Measurements from ENCODE around the gene DOCK1. TPM values are rescaled to one million over a fixed set of nuclear protein-coding genes. Genes with fewer than 3 reads are reported as not detected.

The DOCK1 gene
- total and polyA plus RNA-seq, 7 experiments from 2014 or later, result 0.11 to 1.2 (median 0.34) TPM; not detected in 2

DNA sequence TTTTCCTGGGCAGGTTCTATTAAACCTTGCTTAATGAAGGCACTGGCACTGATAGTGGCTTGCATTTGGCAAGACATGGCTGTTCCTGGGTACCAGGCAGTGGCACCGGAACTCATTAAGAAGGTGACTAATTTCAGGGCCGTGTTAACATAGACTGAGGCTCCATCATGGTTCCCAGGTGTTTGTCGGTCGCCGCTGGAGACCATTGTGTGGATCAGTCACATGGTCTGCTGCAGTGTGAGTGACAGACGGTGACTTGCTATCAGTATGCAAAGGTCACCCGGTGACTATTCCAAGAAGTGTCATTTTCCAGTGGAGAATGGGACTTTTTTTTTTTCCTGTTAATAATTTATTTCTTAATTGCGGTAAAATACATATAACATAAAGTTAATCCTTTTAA is 184.9 kb downstream of the DOCK1 start:
- Mint-ChIP-seq H3K4me1 (no peaks in the 10 kb centered on the region), H3K4me3 (no peak overlapping the region), H3K27me3 (peaks cover 0 to 3% (median 0%) of the 10 kb centered on the region in 5 donors), H3K27ac (no peak overlapping the region), H3K9me3 (peaks cover 0 to 4% (median 0%) of the 10 kb centered on the region in 11 donors), H3K36me3 (no peaks in the 10 kb centered on the region)
- Histone ChIP-seq H3K4me1 (ENCODE audit: control insufficient read depth in 2 of 2, insufficient read depth in 2 of 2, low read length in 2 of 2) (no peaks in the 10 kb centered on the region), H3K27me3 (ENCODE audit: control insufficient read depth in 2 of 2, insufficient read depth in 2 of 2, low read length in 2 of 2) (no peaks in the 10 kb centered on the region), H3K9me3 (ENCODE audit: control insufficient read depth in 2 of 3, low read length in 3 of 3) (no peaks in the 10 kb centered on the region), H3K4me3 (ENCODE audit: low read length) (no peak overlapping the region), H3K36me3 (ENCODE audit: control insufficient read depth in 2 of 3, insufficient read depth in 3 of 3, low read length in 3 of 3) (no peaks in the 10 kb centered on the region), H3K27ac (ENCODE audit: low read depth, low read length) (no peak overlapping the region)
- ATAC-seq (no peak), DNase-seq (no peak)
- POLR2A ChIA-PET, result no interaction called here
- CTCF ChIA-PET, result no interaction called here
- intact Hi-C loops (cut with micrococcal nuclease), result no loop called here

DNA sequence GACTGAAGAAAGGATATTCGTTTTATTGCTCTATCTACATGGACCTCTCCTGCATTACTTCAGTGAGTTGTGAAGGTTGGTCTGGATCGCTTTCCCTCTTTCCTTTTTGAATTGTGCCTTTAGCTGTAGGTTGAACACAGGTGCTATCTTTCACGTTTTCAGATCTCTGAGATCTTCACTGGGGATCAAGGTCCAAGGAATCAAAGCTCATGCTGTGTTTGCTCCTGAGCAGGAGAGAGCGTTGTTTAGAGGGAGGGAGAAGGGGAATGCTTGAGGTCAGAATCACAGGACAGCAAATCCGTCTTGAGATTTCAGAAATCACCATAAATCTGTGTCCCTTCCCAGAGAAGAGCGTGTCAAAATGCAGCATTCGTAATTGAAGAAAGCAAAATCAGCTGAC is 186.1 kb downstream of the DOCK1 start:
- H3K9me3 ChIP-seq (ENCODE audit: control insufficient read depth in 2 of 3, low read length in 3 of 3), result no peaks in the 10 kb centered on the region
- no peaks in the 10 kb centered on the region for H3K4me1 Mint-ChIP-seq
- POLR2A ChIA-PET, result no interaction called here
- no peak overlapping the region for H3K4me3 ChIP-seq (ENCODE audit: low read length)
- peaks cover 0 to 4% (median 0%) of the 10 kb centered on the region in 5 donors for H3K27me3 Mint-ChIP-seq
- DNase-seq (no peak), ATAC-seq (no peak)
- H3K4me1 ChIP-seq (ENCODE audit: control insufficient read depth in 2 of 2, insufficient read depth in 2 of 2, low read length in 2 of 2), result no peaks in the 10 kb centered on the region
- no peak overlapping the region for H3K27ac ChIP-seq (ENCODE audit: low read depth, low read length)
- no peak overlapping the region for H3K27ac Mint-ChIP-seq
- H3K27me3 ChIP-seq (ENCODE audit: control insufficient read depth in 2 of 2, insufficient read depth in 2 of 2, low read length in 2 of 2), result no peaks in the 10 kb centered on the region
- CTCF ChIA-PET, result no interaction called here
- H3K9me3 Mint-ChIP-seq, result peaks cover 0 to 4% (median 0%) of the 10 kb centered on the region in 11 donors
- H3K36me3 Mint-ChIP-seq, result no peaks in the 10 kb centered on the region
- intact Hi-C loops (cut with micrococcal nuclease), result no loop called here
- H3K4me3 Mint-ChIP-seq, result no peak overlapping the region
- no peaks in the 10 kb centered on the region for H3K36me3 ChIP-seq (ENCODE audit: control insufficient read depth in 2 of 3, insufficient read depth in 3 of 3, low read length in 3 of 3)

DNA sequence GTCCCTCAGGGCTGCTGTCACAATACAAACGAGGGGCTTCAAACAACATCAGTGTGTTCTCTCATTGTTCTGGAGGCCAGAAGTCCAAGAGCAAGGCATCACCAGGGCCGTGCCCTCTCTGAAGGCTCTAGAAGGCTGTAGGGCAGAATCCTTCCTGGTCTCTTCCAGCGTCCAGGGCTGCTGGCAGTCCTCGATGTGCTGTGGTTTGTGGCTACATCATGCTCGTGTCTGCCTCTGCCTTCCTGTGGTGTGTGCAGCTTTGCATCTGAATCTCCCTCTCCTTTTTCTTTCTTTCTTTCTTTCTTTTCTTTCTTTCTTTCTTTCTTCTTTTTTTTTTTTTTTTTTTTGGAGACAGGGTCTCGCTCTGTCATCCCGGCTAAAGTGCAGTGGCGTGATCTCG is 187.7 kb downstream of the DOCK1 start:
- Mint-ChIP-seq H3K36me3 (no peaks in the 10 kb centered on the region), H3K27me3 (peaks cover 0 to 9% (median 0%) of the 10 kb centered on the region in 5 donors), H3K4me1 (no peaks in the 10 kb centered on the region), H3K27ac (no peak overlapping the region), H3K4me3 (no peak overlapping the region), H3K9me3 (peaks cover 0 to 2% (median 0%) of the 10 kb centered on the region in 11 donors)
- Histone ChIP-seq H3K4me3 (ENCODE audit: low read length) (no peak overlapping the region), H3K27me3 (ENCODE audit: control insufficient read depth in 2 of 2, insufficient read depth in 2 of 2, low read length in 2 of 2) (no peaks in the 10 kb centered on the region), H3K9me3 (ENCODE audit: control insufficient read depth in 2 of 3, low read length in 3 of 3) (no peaks in the 10 kb centered on the region), H3K36me3 (ENCODE audit: control insufficient read depth in 2 of 3, insufficient read depth in 3 of 3, low read length in 3 of 3) (no peaks in the 10 kb centered on the region), H3K4me1 (ENCODE audit: control insufficient read depth in 2 of 2, insufficient read depth in 2 of 2, low read length in 2 of 2) (no peaks in the 10 kb centered on the region), H3K27ac (ENCODE audit: low read depth, low read length) (no peak overlapping the region)
- DNase-seq (no peak), ATAC-seq (no peak)
- CTCF ChIA-PET, result no interaction called here
- intact Hi-C loops (cut with micrococcal nuclease), result no loop called here
- POLR2A ChIA-PET, result no interaction called here

DNA sequence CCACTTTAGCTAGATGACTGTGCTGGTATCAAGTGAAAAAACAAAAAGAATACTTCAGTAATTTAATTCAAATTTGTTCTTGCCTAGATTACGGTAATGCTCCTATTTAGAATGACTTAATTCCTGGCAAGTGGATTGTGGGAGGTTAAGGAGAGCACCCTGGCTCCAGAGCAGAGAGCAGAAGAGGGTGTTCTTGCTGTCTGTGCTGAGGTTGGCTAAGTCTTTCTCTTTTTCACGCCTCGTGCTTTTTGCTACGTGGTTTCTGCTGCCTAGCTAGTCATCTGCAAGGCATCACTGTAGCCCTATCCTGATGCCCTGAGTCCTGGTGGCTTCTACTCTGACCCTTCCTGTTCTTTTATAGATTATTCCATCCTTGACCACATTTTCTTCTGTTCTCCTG is 189.8 kb downstream of the DOCK1 start:
- H3K27me3 Mint-ChIP-seq, result peaks cover 0 to 24% (median 0%) of the 10 kb centered on the region in 5 donors
- H3K36me3 Mint-ChIP-seq, result no peaks in the 10 kb centered on the region
- ChIA-PET POLR2A (no interaction called here), CTCF (no interaction called here)
- H3K9me3 Mint-ChIP-seq, result peaks cover 0 to 3% (median 0%) of the 10 kb centered on the region in 11 donors
- H3K4me3 Mint-ChIP-seq, result no peak overlapping the region
- Histone ChIP-seq H3K27me3 (ENCODE audit: control insufficient read depth in 2 of 2, insufficient read depth in 2 of 2, low read length in 2 of 2) (no peaks in the 10 kb centered on the region), H3K9me3 (ENCODE audit: control insufficient read depth in 2 of 3, low read length in 3 of 3) (no peaks in the 10 kb centered on the region), H3K36me3 (ENCODE audit: control insufficient read depth in 2 of 3, insufficient read depth in 3 of 3, low read length in 3 of 3) (no peaks in the 10 kb centered on the region), H3K27ac (ENCODE audit: low read depth, low read length) (no peak overlapping the region), H3K4me3 (ENCODE audit: low read length) (no peak overlapping the region), H3K4me1 (ENCODE audit: control insufficient read depth in 2 of 2, insufficient read depth in 2 of 2, low read length in 2 of 2) (no peaks in the 10 kb centered on the region)
- ATAC-seq (no peak), DNase-seq (no peak)
- H3K27ac Mint-ChIP-seq, result no peak overlapping the region
- intact Hi-C loops (cut with micrococcal nuclease), result no loop called here
- no peaks in the 10 kb centered on the region for H3K4me1 Mint-ChIP-seq

GRCh38 chr10:127100983-127101615 is 195.9 kb downstream of the DOCK1 start:
- peaks cover 0 to 10% (median 0%) of the 10 kb centered on the region in 11 donors for H3K9me3 Mint-ChIP-seq
- H3K4me1 Mint-ChIP-seq, result peaks cover 0 to 3% (median 0%) of the 10 kb centered on the region in 7 donors
- intact Hi-C loops (cut with micrococcal nuclease), result no loop called here
- no peak overlapping the region for H3K4me3 ChIP-seq (ENCODE audit: low read length)
- no peak overlapping the region for H3K27ac ChIP-seq (ENCODE audit: low read depth, low read length)
- H3K4me3 Mint-ChIP-seq, result no peak overlapping the region
- H3K4me1 ChIP-seq (ENCODE audit: control insufficient read depth in 2 of 2, insufficient read depth in 2 of 2, low read length in 2 of 2), result no peaks in the 10 kb centered on the region
- no peak for ATAC-seq
- ChIA-PET POLR2A (no interaction called here), CTCF (no interaction called here)
- H3K36me3 Mint-ChIP-seq, result no peaks in the 10 kb centered on the region
- no peaks in the 10 kb centered on the region for H3K27me3 ChIP-seq (ENCODE audit: control insufficient read depth in 2 of 2, insufficient read depth in 2 of 2, low read length in 2 of 2)
- no peaks in the 10 kb centered on the region for H3K9me3 ChIP-seq (ENCODE audit: control insufficient read depth in 2 of 3, low read length in 3 of 3)
- no peaks in the 10 kb centered on the region for H3K36me3 ChIP-seq (ENCODE audit: control insufficient read depth in 2 of 3, insufficient read depth in 3 of 3, low read length in 3 of 3)
- H3K27me3 Mint-ChIP-seq, result peaks cover 0 to 20% (median 0%) of the 10 kb centered on the region in 5 donors
- no peak for DNase-seq
- no peak overlapping the region for H3K27ac Mint-ChIP-seq

DNA sequence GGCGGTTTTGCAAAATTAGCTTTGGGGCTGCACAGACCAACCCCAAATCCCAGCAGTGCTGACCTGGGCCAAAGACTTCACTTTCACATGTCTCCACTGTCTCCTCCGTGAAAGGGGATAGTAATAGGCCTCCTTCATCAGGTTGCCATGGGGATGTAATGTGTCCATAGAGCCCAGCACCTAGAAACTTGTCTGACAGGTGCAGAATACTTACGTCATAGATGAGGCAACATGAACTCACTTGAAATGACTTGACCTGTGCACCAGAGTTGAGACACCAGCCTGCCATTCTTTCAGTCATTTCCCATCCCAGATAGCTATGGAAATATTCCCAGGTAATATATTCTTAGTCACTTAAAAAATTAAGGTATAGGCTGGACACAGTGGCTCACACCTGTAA is 196.9 kb downstream of the DOCK1 start:
- H3K9me3 Mint-ChIP-seq, result peaks cover 0 to 10% (median 0%) of the 10 kb centered on the region in 11 donors

DNA sequence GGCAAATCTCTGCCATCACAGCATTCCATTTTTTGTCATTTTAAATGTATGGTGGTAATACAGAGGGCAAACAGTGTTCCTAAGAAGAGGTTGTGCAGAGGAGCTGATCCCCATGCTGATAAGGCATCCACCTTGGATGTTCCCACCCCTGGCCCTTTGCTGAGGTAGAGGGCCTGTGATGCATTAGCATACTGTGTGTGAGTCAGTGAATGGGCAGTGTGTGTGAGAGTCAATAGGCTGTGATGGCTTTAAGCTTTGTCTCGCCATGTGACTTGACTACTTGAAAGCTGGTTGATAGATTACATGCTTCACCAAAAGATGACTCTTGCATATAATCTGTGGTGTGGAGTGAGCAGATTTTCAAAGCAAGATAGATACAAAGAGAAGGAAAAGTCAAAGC is 209.9 kb downstream of the DOCK1 start:
- CTCF ChIA-PET, result no interaction called here
- peaks cover 2 to 22% (median 5%) of the 10 kb centered on the region in 5 donors for H3K27me3 Mint-ChIP-seq
- Histone ChIP-seq H3K27me3 (ENCODE audit: control insufficient read depth in 2 of 2, insufficient read depth in 2 of 2, low read length in 2 of 2) (no peaks in the 10 kb centered on the region), H3K4me3 (ENCODE audit: low read length) (no peak overlapping the region), H3K4me1 (ENCODE audit: control insufficient read depth in 2 of 2, insufficient read depth in 2 of 2, low read length in 2 of 2) (no peaks in the 10 kb centered on the region), H3K9me3 (ENCODE audit: control insufficient read depth in 2 of 3, low read length in 3 of 3) (no peaks in the 10 kb centered on the region), H3K36me3 (ENCODE audit: control insufficient read depth in 2 of 3, insufficient read depth in 3 of 3, low read length in 3 of 3) (no peaks in the 10 kb centered on the region), H3K27ac (ENCODE audit: low read depth, low read length) (no peak overlapping the region)
- no peak for ATAC-seq
- no peak for DNase-seq
- intact Hi-C loops (cut with micrococcal nuclease), result no loop called here
- H3K9me3 Mint-ChIP-seq, result peaks cover 2 to 12% (median 5%) of the 10 kb centered on the region in 11 donors
- POLR2A ChIA-PET, result no interaction called here
- H3K36me3 Mint-ChIP-seq, result peaks cover 0 to 4% (median 0%) of the 10 kb centered on the region in 5 donors
- peaks cover 0 to 7% (median 0%) of the 10 kb centered on the region in 7 donors for H3K4me1 Mint-ChIP-seq
- no peak overlapping the region for H3K4me3 Mint-ChIP-seq
- H3K27ac Mint-ChIP-seq, result no peak overlapping the region

More for the DNA sequence above, 196.9 kb downstream of the DOCK1 start:
- H3K27me3 ChIP-seq (ENCODE audit: control insufficient read depth in 2 of 2, insufficient read depth in 2 of 2, low read length in 2 of 2), result no peaks in the 10 kb centered on the region
- no peaks in the 10 kb centered on the region for H3K36me3 ChIP-seq (ENCODE audit: control insufficient read depth in 2 of 3, insufficient read depth in 3 of 3, low read length in 3 of 3)
- POLR2A ChIA-PET, result no interaction called here
- Mint-ChIP-seq H3K36me3 (no peaks in the 10 kb centered on the region), H3K27me3 (peaks cover 0 to 18% (median 0%) of the 10 kb centered on the region in 5 donors), H3K27ac (no peak overlapping the region), H3K4me1 (peaks cover 0 to 3% (median 0%) of the 10 kb centered on the region in 7 donors), H3K4me3 (no peak overlapping the region)
- no peak for ATAC-seq
- no peak overlapping the region for H3K4me3 ChIP-seq (ENCODE audit: low read length)
- DNase-seq, result no peak
- H3K4me1 ChIP-seq (ENCODE audit: control insufficient read depth in 2 of 2, insufficient read depth in 2 of 2, low read length in 2 of 2), result no peaks in the 10 kb centered on the region
- intact Hi-C loops (cut with micrococcal nuclease), result no loop called here
- no peaks in the 10 kb centered on the region for H3K9me3 ChIP-seq (ENCODE audit: control insufficient read depth in 2 of 3, low read length in 3 of 3)
- CTCF ChIA-PET, result no interaction called here
- no peak overlapping the region for H3K27ac ChIP-seq (ENCODE audit: low read depth, low read length)
